ENCODE data around the gene IFI16. TPM values are rescaled to one million over a fixed set of nuclear protein-coding genes. Genes with fewer than 3 reads are reported as not detected.
A peak's percentile ranks its signal among the peaks of the same experiment; 100 is the strongest.

Gene IFI16
- polyA plus RNA-seq, 4 donors = 6.5 to 73.1 (median 31.9) TPM

DNA sequence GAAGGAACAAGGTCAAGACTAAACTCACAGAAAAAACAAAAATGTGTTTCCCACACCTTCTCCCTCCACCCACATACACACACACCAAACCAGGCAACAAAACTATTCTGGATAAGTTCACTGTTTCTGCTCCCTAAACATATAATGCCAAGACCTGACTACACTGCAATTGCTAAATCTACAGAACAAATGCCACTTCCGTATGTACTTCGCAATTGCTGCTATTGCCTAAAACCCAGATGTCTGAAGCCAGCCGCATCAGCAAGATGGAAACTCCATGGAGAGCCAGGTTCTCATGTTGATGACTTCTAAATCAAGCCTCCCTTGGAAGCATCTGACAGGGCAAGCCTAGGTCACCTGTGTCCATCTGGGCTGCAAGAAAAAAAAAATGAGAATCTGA is 75.2 kb downstream of the IFI16 start:
- WGBS, 3 donors = 89 to 94% (median 93%) methylated on average over 3 of the region's 3 CpGs
- FAIRE-seq (no peak), DNase-seq (no peak)
- Histone ChIP-seq H3K27me3 (ENCODE audit: control insufficient read depth in 3 of 3, insufficient read depth in 3 of 3, low read length in 3 of 3) (no peaks in the 10 kb centered on the region), H3K4me1 (ENCODE audit: control insufficient read depth in 3 of 3, insufficient read depth in 2 of 3, low read depth in 1 of 3, low read length in 2 of 3) (no peaks in the 10 kb centered on the region), H3K4me3 (ENCODE audit: low read depth in 1 of 3, low read length in 3 of 3) (no peak overlapping the region), H3K36me3 (ENCODE audit: control insufficient read depth in 3 of 3, insufficient read depth in 2 of 3, low read depth in 1 of 3, low read length in 3 of 3) (no peaks in the 10 kb centered on the region), H3K9me3 (ENCODE audit: control insufficient read depth in 2 of 2, insufficient read depth in 1 of 2, low read depth in 1 of 2, low read length in 1 of 2) (no peaks in the 10 kb centered on the region), H3K27ac (ENCODE audit: low read depth in 1 of 3, low read length in 2 of 3) (no peak overlapping the region)

DNA sequence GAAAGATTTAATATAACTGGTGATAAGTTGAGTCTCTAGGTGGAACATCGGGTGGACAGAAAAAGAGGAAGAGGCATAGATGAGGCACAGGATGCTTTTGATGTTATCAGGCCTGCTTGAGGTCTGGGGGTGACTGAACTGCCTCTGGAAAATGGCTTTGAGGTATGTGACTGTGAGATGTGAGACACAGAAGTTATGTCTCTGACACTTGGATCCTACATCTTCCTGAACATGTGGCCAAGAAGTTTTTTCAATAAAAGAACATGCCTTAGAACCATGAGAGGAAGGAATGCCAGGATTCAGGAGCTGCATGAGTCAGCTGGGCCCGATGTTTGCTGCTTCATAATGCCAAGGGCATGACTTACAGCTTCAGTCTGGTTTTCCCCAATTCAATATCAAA is 78.3 kb downstream of the IFI16 start:
- Histone ChIP-seq H3K4me3 (ENCODE audit: low read depth in 1 of 3, low read length in 3 of 3) (no peak overlapping the region), H3K27ac (ENCODE audit: low read depth in 1 of 3, low read length in 2 of 3) (no peak overlapping the region), H3K36me3 (ENCODE audit: control insufficient read depth in 3 of 3, insufficient read depth in 2 of 3, low read depth in 1 of 3, low read length in 3 of 3) (no peaks in the 10 kb centered on the region), H3K4me1 (ENCODE audit: control insufficient read depth in 3 of 3, insufficient read depth in 2 of 3, low read depth in 1 of 3, low read length in 2 of 3) (no peaks in the 10 kb centered on the region), H3K9me3 (ENCODE audit: control insufficient read depth in 2 of 2, insufficient read depth in 1 of 2, low read depth in 1 of 2, low read length in 1 of 2) (no peaks in the 10 kb centered on the region), H3K27me3 (ENCODE audit: control insufficient read depth in 3 of 3, insufficient read depth in 3 of 3, low read length in 3 of 3) (no peaks in the 10 kb centered on the region)
- no peak for FAIRE-seq
- WGBS, 3 donors = 62 to 71% (median 67%) methylated on average over 2 of the region's 2 CpGs
- no peak for DNase-seq

- Histone ChIP-seq H3K36me3 (ENCODE audit: control insufficient read depth in 3 of 3, insufficient read depth in 2 of 3, low read depth in 1 of 3, low read length in 3 of 3) (no peaks in the 10 kb centered on the region), H3K4me3 (ENCODE audit: low read depth in 1 of 3, low read length in 3 of 3) (no peak overlapping the region), H3K9me3 (ENCODE audit: control insufficient read depth in 2 of 2, insufficient read depth in 1 of 2, low read depth in 1 of 2, low read length in 1 of 2) (no peaks in the 10 kb centered on the region), H3K4me1 (ENCODE audit: control insufficient read depth in 3 of 3, insufficient read depth in 2 of 3, low read depth in 1 of 3, low read length in 2 of 3) (no peaks in the 10 kb centered on the region), H3K27me3 (ENCODE audit: control insufficient read depth in 3 of 3, insufficient read depth in 3 of 3, low read length in 3 of 3) (no peaks in the 10 kb centered on the region), H3K27ac (ENCODE audit: low read depth in 1 of 3, low read length in 2 of 3) (no peak overlapping the region)
- 61 to 68% (median 66%) methylated on average over 6 of the region's 6 CpGs for WGBS, 3 donors
- FAIRE-seq = no peak
- DNase-seq = no peak
Observed at GRCh38 chr1:159088546-159089183, 79.0 kb downstream of the IFI16 start.

- no peak overlapping the region for H3K4me3 ChIP-seq (ENCODE audit: low read depth in 1 of 3, low read length in 3 of 3)
- no peaks in the 10 kb centered on the region for H3K27me3 ChIP-seq (ENCODE audit: control insufficient read depth in 3 of 3, insufficient read depth in 3 of 3, low read length in 3 of 3)
- 81 to 86% (median 84%) methylated on average over 4 of the region's 4 CpGs for WGBS, 3 donors
- no peak for FAIRE-seq
- peak; percentile 8 to 33 for DNase-seq
- H3K9me3 ChIP-seq (ENCODE audit: control insufficient read depth in 2 of 2, insufficient read depth in 1 of 2, low read depth in 1 of 2, low read length in 1 of 2) = no peaks in the 10 kb centered on the region
- no peaks in the 10 kb centered on the region for H3K4me1 ChIP-seq (ENCODE audit: control insufficient read depth in 3 of 3, insufficient read depth in 2 of 3, low read depth in 1 of 3, low read length in 2 of 3)
- H3K27ac ChIP-seq (ENCODE audit: low read depth in 1 of 3, low read length in 2 of 3) = no peak overlapping the region
- no peaks in the 10 kb centered on the region for H3K36me3 ChIP-seq (ENCODE audit: control insufficient read depth in 3 of 3, insufficient read depth in 2 of 3, low read depth in 1 of 3, low read length in 3 of 3)
Observed at GRCh38 chr1:159089184-159089791, 79.6 kb downstream of the IFI16 start.

DNA sequence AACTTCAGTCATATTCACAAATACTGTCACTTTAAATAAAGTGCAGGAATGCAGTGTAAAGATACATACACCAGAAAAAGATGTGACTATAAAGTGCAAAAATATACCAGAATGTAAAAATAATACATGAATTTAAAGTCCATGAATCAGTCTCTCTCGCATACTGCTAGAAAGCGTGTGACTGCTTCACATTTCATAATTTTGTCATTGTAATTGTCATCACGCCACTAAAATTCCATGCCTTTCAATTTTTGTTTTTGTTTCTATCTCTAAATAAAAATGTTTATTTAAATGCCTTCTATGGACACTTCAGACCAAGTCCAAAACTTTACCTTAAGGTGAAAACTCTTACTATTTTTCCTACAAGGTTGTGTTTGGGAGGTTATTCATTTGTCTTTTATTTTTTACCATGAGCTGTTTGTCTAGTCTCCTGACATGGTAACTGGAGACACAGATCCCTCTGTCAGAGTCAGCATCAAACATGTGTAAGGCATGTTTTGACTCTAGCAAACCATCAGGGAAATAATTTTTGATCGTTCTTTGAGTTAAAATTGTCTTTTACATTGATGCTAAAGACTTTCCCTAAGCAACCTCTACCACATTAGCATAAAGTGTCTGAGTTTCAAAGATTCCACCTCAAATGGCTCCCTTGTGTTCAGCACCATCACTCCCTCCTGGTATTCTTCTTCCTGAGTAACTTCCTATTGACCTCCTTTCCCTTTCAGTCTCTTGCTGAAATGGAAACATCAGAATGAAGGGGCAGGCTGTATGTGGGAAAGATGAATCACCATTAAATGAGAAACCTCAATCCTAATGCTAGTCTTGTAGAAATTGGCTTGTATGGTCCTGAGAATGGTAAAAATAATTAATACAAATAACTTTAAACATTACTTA is 80.8 kb downstream of the IFI16 start:
- H3K27me3 ChIP-seq (ENCODE audit: control insufficient read depth in 3 of 3, insufficient read depth in 3 of 3, low read length in 3 of 3) = no peaks in the 10 kb centered on the region
- no peaks in the 10 kb centered on the region for H3K9me3 ChIP-seq (ENCODE audit: control insufficient read depth in 2 of 2, insufficient read depth in 1 of 2, low read depth in 1 of 2, low read length in 1 of 2)
- H3K27ac ChIP-seq (ENCODE audit: low read depth in 1 of 3, low read length in 2 of 3) = no peak overlapping the region
- FAIRE-seq = no peak
- H3K4me1 ChIP-seq (ENCODE audit: control insufficient read depth in 3 of 3, insufficient read depth in 2 of 3, low read depth in 1 of 3, low read length in 2 of 3) = no peaks in the 10 kb centered on the region
- no peak overlapping the region for H3K4me3 ChIP-seq (ENCODE audit: low read depth in 1 of 3, low read length in 3 of 3)
- WGBS, 3 donors = 82 to 86% (median 86%) methylated on average over 4 of the region's 4 CpGs
- no peak for DNase-seq
- H3K36me3 ChIP-seq (ENCODE audit: control insufficient read depth in 3 of 3, insufficient read depth in 2 of 3, low read depth in 1 of 3, low read length in 3 of 3) = no peaks in the 10 kb centered on the region

DNA sequence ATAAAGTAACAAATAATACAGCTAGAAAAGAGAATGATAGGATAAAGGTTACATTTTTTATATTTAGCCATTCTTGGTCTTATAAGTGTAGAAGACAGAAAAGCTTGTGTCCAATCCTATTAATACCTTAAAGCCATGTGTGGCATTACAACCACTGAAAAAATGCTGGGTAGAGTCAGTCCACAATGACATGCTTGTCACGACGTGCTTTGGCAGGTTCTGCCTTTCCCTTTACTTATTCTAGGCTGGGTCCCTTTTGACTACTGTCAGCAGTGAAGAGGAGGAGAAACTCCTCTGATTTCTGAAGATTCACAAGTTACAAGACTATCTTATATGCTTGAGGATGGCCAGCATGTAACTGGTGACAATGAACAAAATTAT is 81.5 kb downstream of the IFI16 start:
- no peaks in the 10 kb centered on the region for H3K9me3 ChIP-seq (ENCODE audit: control insufficient read depth in 2 of 2, insufficient read depth in 1 of 2, low read depth in 1 of 2, low read length in 1 of 2)
- DNase-seq = no peak
- no peaks in the 10 kb centered on the region for H3K4me1 ChIP-seq (ENCODE audit: control insufficient read depth in 3 of 3, insufficient read depth in 2 of 3, low read depth in 1 of 3, low read length in 2 of 3)
- H3K4me3 ChIP-seq (ENCODE audit: low read depth in 1 of 3, low read length in 3 of 3) = no peak overlapping the region
- FAIRE-seq = no peak
- 71 to 97% (median 81%) methylated on average over 2 of the region's 2 CpGs for WGBS, 3 donors
- no peaks in the 10 kb centered on the region for H3K36me3 ChIP-seq (ENCODE audit: control insufficient read depth in 3 of 3, insufficient read depth in 2 of 3, low read depth in 1 of 3, low read length in 3 of 3)
- H3K27ac ChIP-seq (ENCODE audit: low read depth in 1 of 3, low read length in 2 of 3) = no peak overlapping the region
- H3K27me3 ChIP-seq (ENCODE audit: control insufficient read depth in 3 of 3, insufficient read depth in 3 of 3, low read length in 3 of 3) = no peaks in the 10 kb centered on the region

DNA sequence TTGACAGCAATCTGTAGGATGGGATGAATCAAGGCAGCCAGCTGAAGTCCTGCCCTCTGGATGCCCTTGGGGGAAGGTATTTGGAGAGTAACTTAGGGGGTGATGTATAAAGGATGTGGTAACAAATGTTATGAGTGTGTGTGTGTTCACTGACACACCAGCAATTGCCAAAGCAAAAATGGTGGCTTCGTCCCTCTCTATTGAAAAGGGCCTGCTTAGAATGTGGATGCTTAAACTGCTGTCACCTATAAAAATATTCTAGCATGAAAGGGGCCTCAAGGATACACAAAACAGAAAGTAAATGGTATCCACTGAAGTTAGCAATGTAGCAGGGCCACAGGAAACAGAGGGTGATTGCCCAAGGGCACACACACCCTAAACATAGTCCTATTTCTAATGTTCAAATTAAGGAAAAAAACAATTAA is 81.9 kb downstream of the IFI16 start:
- Histone ChIP-seq H3K36me3 (ENCODE audit: control insufficient read depth in 3 of 3, insufficient read depth in 2 of 3, low read depth in 1 of 3, low read length in 3 of 3) (no peaks in the 10 kb centered on the region), H3K4me3 (ENCODE audit: low read depth in 1 of 3, low read length in 3 of 3) (no peak overlapping the region), H3K27ac (ENCODE audit: low read depth in 1 of 3, low read length in 2 of 3) (no peak overlapping the region), H3K9me3 (ENCODE audit: control insufficient read depth in 2 of 2, insufficient read depth in 1 of 2, low read depth in 1 of 2, low read length in 1 of 2) (no peaks in the 10 kb centered on the region), H3K27me3 (ENCODE audit: control insufficient read depth in 3 of 3, insufficient read depth in 3 of 3, low read length in 3 of 3) (no peaks in the 10 kb centered on the region), H3K4me1 (ENCODE audit: control insufficient read depth in 3 of 3, insufficient read depth in 2 of 3, low read depth in 1 of 3, low read length in 2 of 3) (no peaks in the 10 kb centered on the region)
- DNase-seq (no peak), FAIRE-seq (no peak)
- WGBS, 3 donors = 64 to 81% (median 69%) methylated on average over 1 of the region's 1 CpG

DNA sequence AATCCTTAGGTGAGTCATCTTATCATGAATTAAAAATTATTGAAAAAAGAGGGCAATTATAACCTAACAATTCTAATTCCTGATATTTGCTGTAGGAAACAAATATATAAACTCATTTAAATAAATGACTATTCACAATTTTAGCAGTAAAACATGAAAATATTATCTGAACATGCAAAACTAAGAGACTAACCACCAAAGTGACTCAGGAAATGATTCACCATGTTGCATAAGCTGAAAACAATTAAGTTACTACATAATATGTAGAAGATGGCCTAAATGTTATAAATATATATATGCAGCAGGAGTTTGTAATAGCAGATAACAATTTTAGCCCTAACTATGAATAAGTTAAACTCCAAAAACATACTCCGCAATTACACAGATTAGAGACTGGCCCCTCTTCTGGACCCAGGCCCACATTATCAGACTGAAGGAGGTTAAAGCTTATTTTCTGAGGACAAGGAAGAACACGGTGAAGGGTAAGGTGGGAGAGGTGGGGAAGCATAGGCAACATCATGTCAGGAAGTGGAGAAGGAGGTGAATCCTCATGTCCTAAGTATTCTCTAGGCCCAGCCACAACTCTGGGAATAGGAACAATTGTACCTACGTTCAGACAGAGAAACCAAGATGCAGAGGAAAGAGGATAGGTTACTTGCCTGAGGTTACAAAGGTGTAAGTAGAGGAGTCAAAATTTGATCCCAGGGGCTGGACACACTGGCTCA is 82.5 kb downstream of the IFI16 start:
- WGBS, 3 donors = 60 to 88% (median 71%) methylated on average over 3 of the region's 3 CpGs
- Histone ChIP-seq H3K9me3 (ENCODE audit: control insufficient read depth in 2 of 2, insufficient read depth in 1 of 2, low read depth in 1 of 2, low read length in 1 of 2) (no peaks in the 10 kb centered on the region), H3K27ac (ENCODE audit: low read depth in 1 of 3, low read length in 2 of 3) (no peak overlapping the region), H3K27me3 (ENCODE audit: control insufficient read depth in 3 of 3, insufficient read depth in 3 of 3, low read length in 3 of 3) (no peaks in the 10 kb centered on the region), H3K4me3 (ENCODE audit: low read depth in 1 of 3, low read length in 3 of 3) (no peak overlapping the region), H3K36me3 (ENCODE audit: control insufficient read depth in 3 of 3, insufficient read depth in 2 of 3, low read depth in 1 of 3, low read length in 3 of 3) (no peaks in the 10 kb centered on the region), H3K4me1 (ENCODE audit: control insufficient read depth in 3 of 3, insufficient read depth in 2 of 3, low read depth in 1 of 3, low read length in 2 of 3) (no peaks in the 10 kb centered on the region)
- no peak for FAIRE-seq
- DNase-seq = no peak

All from small intestine (tissue), 7 donors.